Retinal pigment epithelial cell (primary cell): Measurements from ENCODE around the gene LRRC27.

Source experiments
- DNase-seq: peaks from one replicate; pipeline ENCODE4 v3.0.0-alpha.2; 2010; ENCODE audit warnings: low read depth
- H3K4me3 ChIP-seq: 2 replicates; pipeline ENCODE4 v1.5.1; 2011; ENCODE audit warnings: mild to moderate bottlenecking, low read length, control low read depth, moderate library complexity
- CTCF ChIP-seq: conservative IDR thresholded peaks from 2 replicates; pipeline ENCODE4 v1.5.1; 2011; ENCODE audit warnings: low read depth, low read length, control low read depth, inconsistent platforms

LRRC27 gene

GRCh38 chr10:132372516-132373095 lies 40.6 kb downstream of the LRRC27 start:
- DNase-seq = no peak
- H3K4me3 ChIP-seq = no peak overlapping the region
- no peak for TF ChIP-seq CTCF

- no peak overlapping the region for H3K4me3 ChIP-seq
- no peak for TF ChIP-seq CTCF
- DNase-seq = no peak
Measured at GRCh38 chr10:132373241-132373955, 41.4 kb downstream of the LRRC27 start.

GRCh38 chr10:132374176-132374575 lies 42.2 kb downstream of the LRRC27 start:
- no peak overlapping the region for H3K4me3 ChIP-seq
- DNase-seq = no peak
- no peak for TF ChIP-seq CTCF

- H3K4me3 ChIP-seq = no peak overlapping the region
- no peak for TF ChIP-seq CTCF
Measured at GRCh38 chr10:132374612-132375011, 42.6 kb downstream of the LRRC27 start.

GRCh38 chr10:132375116-132375794 lies 43.3 kb downstream of the LRRC27 start:
- DNase-seq = no peak
- no peak for TF ChIP-seq CTCF
- no peak overlapping the region for H3K4me3 ChIP-seq

More at GRCh38 chr10:132374612-132375011, 42.6 kb downstream of the LRRC27 start:
- DNase-seq = no peak

GRCh38 chr10:132375795-132376297 lies 43.9 kb downstream of the LRRC27 start:
- no peak overlapping the region for H3K4me3 ChIP-seq
- no peak for TF ChIP-seq CTCF
- DNase-seq = no peak
